ENCODE data around the gene MYO1G.
A peak's percentile ranks its signal among the peaks of the same experiment; 100 is the strongest.

Gene MYO1G

DNA sequence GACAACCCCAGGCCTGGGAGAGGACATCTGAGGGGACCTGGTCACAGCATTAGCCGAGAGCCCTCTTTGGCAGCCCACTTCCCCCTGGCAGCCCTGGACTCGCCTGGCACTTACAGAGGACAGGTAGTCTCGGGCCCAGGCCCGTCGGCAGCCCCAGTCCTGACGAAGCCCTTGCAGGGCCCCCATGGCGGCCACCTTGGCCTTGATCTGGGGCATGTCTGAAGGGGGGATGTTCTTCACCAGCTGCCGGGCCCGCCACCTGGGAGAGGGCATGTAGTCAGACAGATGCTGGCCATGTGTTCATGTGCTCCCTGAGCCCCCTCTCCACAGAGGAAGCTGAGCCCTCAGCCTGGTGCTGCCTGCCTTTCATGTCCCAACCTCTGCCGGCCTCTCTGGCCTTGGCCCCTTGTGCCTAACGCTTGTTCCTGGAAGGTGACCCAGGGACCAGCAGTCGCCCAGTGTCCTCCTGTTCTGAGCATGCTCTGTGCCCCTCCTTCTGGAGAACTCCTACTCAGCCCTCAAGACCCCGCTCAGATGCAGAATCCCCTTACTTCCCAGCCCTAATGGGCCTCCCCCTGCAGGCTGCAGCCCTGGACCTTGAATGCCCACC is 13.9 kb downstream of the MYO1G start:
- ATAC-seq: peak; percentile 7; the same call in 2 of the 3 replicates
- TF ChIP-seq OSR1 (CRISPR knock-in tag; IDR thresholded peaks at IDR 0.05): no peak
- TF ChIP-seq ZFP3 (CRISPR knock-in tag; IDR thresholded peaks at IDR 0.05): peak; percentile 95

GRCh38 chr7:44964384-44964830 is 14.4 kb downstream of the MYO1G start:
- peak; percentile 68 for ATAC-seq
- no peak for TF ChIP-seq OSR1 (CRISPR knock-in tag; IDR thresholded peaks at IDR 0.05)
- no peak for TF ChIP-seq PPARA (CRISPR knock-in tag; IDR thresholded peaks at IDR 0.05; ENCODE audit: borderline replicate concordance)
- no peak for TF ChIP-seq ZNF70 (CRISPR knock-in tag; IDR thresholded peaks at IDR 0.05)
- no peak for TF ChIP-seq TCF4 (CRISPR knock-in tag; IDR thresholded peaks at IDR 0.05; ENCODE audit: borderline replicate concordance)

DNA sequence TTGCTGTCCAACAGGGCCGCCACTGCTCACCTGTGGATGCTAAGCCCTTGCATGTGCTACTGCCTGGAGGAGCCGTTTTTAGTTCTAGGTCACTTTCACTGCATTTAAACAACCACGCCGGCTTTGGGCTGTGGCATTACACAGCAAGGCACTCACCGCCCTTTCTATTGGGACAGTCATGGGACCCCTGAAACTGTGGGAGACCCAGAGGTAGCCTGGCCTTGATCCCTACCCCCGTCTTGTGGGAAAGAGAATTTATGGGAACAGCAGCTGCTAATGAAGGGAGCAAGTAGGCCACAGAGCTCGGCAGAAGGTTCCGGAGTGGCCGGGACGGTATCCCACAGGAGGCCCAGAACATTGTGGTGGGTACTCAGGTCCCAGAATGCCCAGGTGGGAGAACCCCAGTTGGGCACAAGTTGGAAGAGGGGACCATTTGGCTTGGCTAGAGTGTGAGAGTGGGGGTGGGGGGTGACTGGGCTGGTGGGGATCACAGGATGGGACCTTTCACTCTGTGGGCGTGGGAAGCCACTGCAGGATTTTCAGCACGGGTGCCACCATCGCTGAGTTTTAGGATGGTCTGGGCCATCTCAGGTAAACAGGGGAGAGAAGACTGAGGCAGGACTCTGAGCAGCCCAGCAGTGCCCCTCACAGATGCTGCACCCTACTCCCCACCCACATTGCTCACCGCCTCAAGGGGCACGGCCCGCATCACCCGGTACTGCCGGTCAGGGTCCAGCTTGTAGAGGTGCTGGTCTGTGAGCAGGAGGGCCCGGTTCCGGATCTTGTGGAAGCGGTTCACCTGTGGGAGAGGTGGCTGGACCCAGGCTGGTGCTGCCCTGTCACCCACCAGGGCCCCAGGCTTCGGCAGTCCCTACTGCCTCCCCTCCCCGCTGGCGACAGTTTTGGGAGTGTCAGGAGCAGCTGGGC is 15.2 kb downstream of the MYO1G start:
- TF ChIP-seq ZC3H10 (CRISPR knock-in tag; IDR thresholded peaks at IDR 0.05) (no peak), ESRRG (CRISPR knock-in tag; IDR thresholded peaks at IDR 0.05) (no peak), TOX (CRISPR knock-in tag; IDR thresholded peaks at IDR 0.05; ENCODE audit: borderline replicate concordance) (no peak), SNAI2 (CRISPR knock-in tag; IDR thresholded peaks at IDR 0.05) (no peak), ZNF565 (CRISPR knock-in tag; conservative IDR thresholded peaks at IDR 0.05; ENCODE audit: low read depth) (no peak), RARB (CRISPR knock-in tag; IDR thresholded peaks at IDR 0.05) (no peak), ISL1 (CRISPR knock-in tag; IDR thresholded peaks at IDR 0.05) (no peak), PATZ1 (CRISPR knock-in tag; IDR thresholded peaks at IDR 0.05; ENCODE audit: borderline replicate concordance) (no peak), ZNF8 (CRISPR knock-in tag; IDR thresholded peaks at IDR 0.05) (no peak), PPARA (CRISPR knock-in tag; IDR thresholded peaks at IDR 0.05; ENCODE audit: borderline replicate concordance) (no peak), ZFP3 (CRISPR knock-in tag; IDR thresholded peaks at IDR 0.05) (no peak), GLIS3 (CRISPR knock-in tag; IDR thresholded peaks at IDR 0.05) (no peak), ZNF70 (CRISPR knock-in tag; IDR thresholded peaks at IDR 0.05) (no peak), TCF4 (CRISPR knock-in tag; IDR thresholded peaks at IDR 0.05; ENCODE audit: borderline replicate concordance) (no peak), BACH2 (CRISPR knock-in tag; IDR thresholded peaks at IDR 0.05; ENCODE audit: borderline replicate concordance) (no peak), CSDC2 (CRISPR knock-in tag; IDR thresholded peaks at IDR 0.05) (no peak), ZFP30 (CRISPR knock-in tag; IDR thresholded peaks at IDR 0.05) (no peak), ARNTL (CRISPR knock-in tag; IDR thresholded peaks at IDR 0.05; ENCODE audit: borderline replicate concordance, low read depth) (no peak)
- TF ChIP-seq, protein P1, sequence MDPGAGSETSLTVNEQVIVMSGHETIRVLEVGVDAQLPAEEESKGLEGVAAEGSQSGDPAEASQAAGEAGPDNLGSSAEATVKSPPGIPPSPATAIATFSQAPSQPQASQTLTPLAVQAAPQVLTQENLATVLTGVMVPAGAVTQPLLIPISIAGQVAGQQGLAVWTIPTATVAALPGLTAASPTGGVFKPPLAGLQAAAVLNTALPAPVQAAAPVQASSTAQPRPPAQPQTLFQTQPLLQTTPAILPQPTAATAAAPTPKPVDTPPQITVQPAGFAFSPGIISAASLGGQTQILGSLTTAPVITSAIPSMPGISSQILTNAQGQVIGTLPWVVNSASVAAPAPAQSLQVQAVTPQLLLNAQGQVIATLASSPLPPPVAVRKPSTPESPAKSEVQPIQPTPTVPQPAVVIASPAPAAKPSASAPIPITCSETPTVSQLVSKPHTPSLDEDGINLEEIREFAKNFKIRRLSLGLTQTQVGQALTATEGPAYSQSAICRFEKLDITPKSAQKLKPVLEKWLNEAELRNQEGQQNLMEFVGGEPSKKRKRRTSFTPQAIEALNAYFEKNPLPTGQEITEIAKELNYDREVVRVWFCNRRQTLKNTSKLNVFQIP (CRISPR knock-in tag; IDR thresholded peaks at IDR 0.05; ENCODE audit: borderline replicate concordance, low read depth): no peak
- ATAC-seq: no peak

GRCh38 chr7:44962483-44963251 is 16.1 kb downstream of the MYO1G start:
- ATAC-seq: no peak
- TF ChIP-seq ARNTL (CRISPR knock-in tag; IDR thresholded peaks at IDR 0.05; ENCODE audit: borderline replicate concordance, low read depth) (no peak), PATZ1 (CRISPR knock-in tag; IDR thresholded peaks at IDR 0.05; ENCODE audit: borderline replicate concordance) (no peak), ZNF70 (CRISPR knock-in tag; IDR thresholded peaks at IDR 0.05) (no peak), SNAI2 (CRISPR knock-in tag; IDR thresholded peaks at IDR 0.05) (no peak), ISL1 (CRISPR knock-in tag; IDR thresholded peaks at IDR 0.05) (no peak), ESRRG (CRISPR knock-in tag; IDR thresholded peaks at IDR 0.05) (no peak), ZFP3 (CRISPR knock-in tag; IDR thresholded peaks at IDR 0.05) (no peak)
- TF ChIP-seq, protein P2, sequence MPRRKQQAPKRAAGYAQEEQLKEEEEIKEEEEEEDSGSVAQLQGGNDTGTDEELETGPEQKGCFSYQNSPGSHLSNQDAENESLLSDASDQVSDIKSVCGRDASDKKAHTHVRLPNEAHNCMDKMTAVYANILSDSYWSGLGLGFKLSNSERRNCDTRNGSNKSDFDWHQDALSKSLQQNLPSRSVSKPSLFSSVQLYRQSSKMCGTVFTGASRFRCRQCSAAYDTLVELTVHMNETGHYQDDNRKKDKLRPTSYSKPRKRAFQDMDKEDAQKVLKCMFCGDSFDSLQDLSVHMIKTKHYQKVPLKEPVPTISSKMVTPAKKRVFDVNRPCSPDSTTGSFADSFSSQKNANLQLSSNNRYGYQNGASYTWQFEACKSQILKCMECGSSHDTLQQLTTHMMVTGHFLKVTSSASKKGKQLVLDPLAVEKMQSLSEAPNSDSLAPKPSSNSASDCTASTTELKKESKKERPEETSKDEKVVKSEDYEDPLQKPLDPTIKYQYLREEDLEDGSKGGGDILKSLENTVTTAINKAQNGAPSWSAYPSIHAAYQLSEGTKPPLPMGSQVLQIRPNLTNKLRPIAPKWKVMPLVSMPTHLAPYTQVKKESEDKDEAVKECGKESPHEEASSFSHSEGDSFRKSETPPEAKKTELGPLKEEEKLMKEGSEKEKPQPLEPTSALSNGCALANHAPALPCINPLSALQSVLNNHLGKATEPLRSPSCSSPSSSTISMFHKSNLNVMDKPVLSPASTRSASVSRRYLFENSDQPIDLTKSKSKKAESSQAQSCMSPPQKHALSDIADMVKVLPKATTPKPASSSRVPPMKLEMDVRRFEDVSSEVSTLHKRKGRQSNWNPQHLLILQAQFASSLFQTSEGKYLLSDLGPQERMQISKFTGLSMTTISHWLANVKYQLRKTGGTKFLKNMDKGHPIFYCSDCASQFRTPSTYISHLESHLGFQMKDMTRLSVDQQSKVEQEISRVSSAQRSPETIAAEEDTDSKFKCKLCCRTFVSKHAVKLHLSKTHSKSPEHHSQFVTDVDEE (CRISPR knock-in tag; IDR thresholded peaks at IDR 0.05): no peak
- TF ChIP-seq, protein P3, sequence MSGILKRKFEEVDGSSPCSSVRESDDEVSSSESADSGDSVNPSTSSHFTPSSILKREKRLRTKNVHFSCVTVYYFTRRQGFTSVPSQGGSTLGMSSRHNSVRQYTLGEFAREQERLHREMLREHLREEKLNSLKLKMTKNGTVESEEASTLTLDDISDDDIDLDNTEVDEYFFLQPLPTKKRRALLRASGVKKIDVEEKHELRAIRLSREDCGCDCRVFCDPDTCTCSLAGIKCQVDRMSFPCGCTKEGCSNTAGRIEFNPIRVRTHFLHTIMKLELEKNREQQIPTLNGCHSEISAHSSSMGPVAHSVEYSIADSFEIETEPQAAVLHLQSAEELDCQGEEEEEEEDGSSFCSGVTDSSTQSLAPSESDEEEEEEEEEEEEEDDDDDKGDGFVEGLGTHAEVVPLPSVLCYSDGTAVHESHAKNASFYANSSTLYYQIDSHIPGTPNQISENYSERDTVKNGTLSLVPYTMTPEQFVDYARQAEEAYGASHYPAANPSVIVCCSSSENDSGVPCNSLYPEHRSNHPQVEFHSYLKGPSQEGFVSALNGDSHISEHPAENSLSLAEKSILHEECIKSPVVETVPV (CRISPR knock-in tag; IDR thresholded peaks at IDR 0.05): no peak

All from SK-N-SH treated with all-trans-retinoic acid at 6 μM for 48 hours (cell line).